ENCODE results near the gene CATSPERD.

CATSPERD gene

GRCh38 chr19:5680437-5681368, 39.7 kb upstream of the CATSPERD start, which contains the start of the genes HSD11B1L and MICOS13:
Gene HSD11B1L (plus strand): TSS chr19:5681027. CDS start chr19:5684833, 3,806 bp downstream.
Gene MICOS13 (minus strand): TSS chr19:5680516. CDS start chr19:5680486, 30 bp downstream.
- H3K27ac ChIP-seq, result peak within 1 kb of the TSS; percentile 82

GRCh38 chr19:5681391-5682106, 38.9 kb upstream of the CATSPERD start:
- no peak overlapping the region for H3K27ac ChIP-seq
- TF ChIP-seq ZFX (IDR thresholded peaks at IDR 0.05; ENCODE audit: borderline replicate concordance) (no peak), CTCF (IDR thresholded peaks at IDR 0.05) (no peak)

More at GRCh38 chr19:5680437-5681368, 39.7 kb upstream of the CATSPERD start, which contains the start of the genes HSD11B1L and MICOS13:
- TF ChIP-seq ZFX (IDR thresholded peaks at IDR 0.05; ENCODE audit: borderline replicate concordance) (no peak), CTCF (IDR thresholded peaks at IDR 0.05) (no peak)

GRCh38 chr19:5682107-5682482, 38.3 kb upstream of the CATSPERD start:
- no peak overlapping the region for H3K27ac ChIP-seq
- TF ChIP-seq CTCF (IDR thresholded peaks at IDR 0.05) (no peak), ZFX (IDR thresholded peaks at IDR 0.05; ENCODE audit: borderline replicate concordance) (no peak)

- H3K27ac ChIP-seq, result no peak overlapping the region
- TF ChIP-seq CTCF (IDR thresholded peaks at IDR 0.05), result no peak
- no peak for TF ChIP-seq ZFX (IDR thresholded peaks at IDR 0.05; ENCODE audit: borderline replicate concordance)
These were observed 37.1 kb upstream of the CATSPERD start for GRCh38 chr19:5683177-5683886.

GRCh38 chr19:5684694-5685430, 35.6 kb upstream of the CATSPERD start:
- H3K27ac ChIP-seq, result no peak overlapping the region
- TF ChIP-seq CTCF (IDR thresholded peaks at IDR 0.05) (no peak), ZFX (IDR thresholded peaks at IDR 0.05; ENCODE audit: borderline replicate concordance) (no peak)

GRCh38 chr19:5686326-5686646, 34.2 kb upstream of the CATSPERD start:
- TF ChIP-seq CTCF (IDR thresholded peaks at IDR 0.05) (no peak), ZFX (IDR thresholded peaks at IDR 0.05; ENCODE audit: borderline replicate concordance) (no peak)
- H3K27ac ChIP-seq, result peak overlapping the region; percentile 71
